MCF 10A (cell line): Measurements from ENCODE around the gene SEC63. TPM values are rescaled to one million over a fixed set of nuclear protein-coding genes. Genes with fewer than 3 reads are reported as not detected.

ENCODE experiments used
- BruUV-seq: library from RNA; stranded (reverse); fragments of 400-500 nt; replicated peaks from 2 replicates; lab custom pipeline; 2021; lab: Mats Ljungman, UMichigan
- CTCF ChIA-PET: fragments of 300-600 bp; sonication (Branson Sonifier 250); formaldehyde crosslinking; extraction: SDS; loops from one replicate; lab custom pipeline; 2021; ENCODE audit warnings: antibody characterized with exemption, inconsistent platforms; lab: Yijun Ruan, JAX
- POLR2A ChIA-PET: fragments of 300-600, 350-650 bp; sonication (Branson Sonifier 250); formaldehyde crosslinking; extraction: SDS; loops from one replicate; lab custom pipeline; 2020; ENCODE audit warnings: antibody characterized with exemption, inconsistent platforms; lab: Yijun Ruan, JAX
- DNase-seq: peaks from one replicate; pipeline ENCODE4 v3.0.0-alpha.2; 2018; ENCODE audit not compliant: unreplicated experiment
- H3K27ac Mint-ChIP-seq: one replicate; pipeline ENCODE4 v1.8.0; 2022; ENCODE audit warnings: mild to moderate bottlenecking, low read depth, mixed read lengths; ENCODE audit not compliant: unreplicated experiment
- H3K27me3 Mint-ChIP-seq: one replicate; pipeline ENCODE4 v1.8.0; 2022; ENCODE audit warnings: mixed read lengths; ENCODE audit not compliant: insufficient read depth, unreplicated experiment
- H3K36me3 Mint-ChIP-seq: one replicate; pipeline ENCODE4 v1.8.0; 2022; ENCODE audit warnings: mild to moderate bottlenecking, moderate library complexity, mixed read lengths; ENCODE audit not compliant: insufficient read depth, unreplicated experiment
- H3K4me1 Mint-ChIP-seq: one replicate; pipeline ENCODE4 v1.8.0; 2022; ENCODE audit warnings: mixed read lengths; ENCODE audit not compliant: insufficient read depth, unreplicated experiment
- H3K4me3 Mint-ChIP-seq: one replicate; pipeline ENCODE4 v1.8.0; 2022; ENCODE audit warnings: mild to moderate bottlenecking, moderate library complexity, mixed read lengths; ENCODE audit not compliant: unreplicated experiment
- H3K9me3 Mint-ChIP-seq: one replicate; pipeline ENCODE4 v1.8.0; 2022; ENCODE audit warnings: mixed read lengths; ENCODE audit not compliant: unreplicated experiment
- CTCF ChIP-seq: fragments of 200-600 bp; IDR thresholded peaks from one replicate; pipeline ENCODE4 v1.8.0; 2022; ENCODE audit warnings: antibody characterized with exemption, mild to moderate bottlenecking; ENCODE audit not compliant: unreplicated experiment
- intact Hi-C: fragments of 100-400 bp; cut with micrococcal nuclease; formaldehyde crosslinking; loops from 2 replicates; pipeline ENCODE4 v1.14.1; 2022
- total RNA-seq: library from RNA; stranded (reverse); gene quantifications from 2 replicates; pipeline ENCODE4 v1.2.3, GENCODE V29; 2022

SEC63 gene
- total RNA-seq, 1 experiment from 2014 or later = 204 TPM

GRCh38 chr6:107840636-107841274 lies 117.3 kb downstream of the SEC63 start:
- POLR2A ChIA-PET = interaction anchor here (0.9 kb wide), 1 partner anchor 20 kb away, joined by 4 read pairs; no protein-coding TSS in a partner anchor
- Mint-ChIP-seq H3K36me3 (no peaks in the 10 kb centered on the region), H3K27me3 (no peaks in the 10 kb centered on the region), H3K4me3 (no peak overlapping the region), H3K27ac (no peak overlapping the region), H3K4me1 (no peaks in the 10 kb centered on the region), H3K9me3 (no peaks in the 10 kb centered on the region)
- BruUV-seq = no TSS peak
- CTCF ChIA-PET = interaction anchor here (0.9 to 1.6 kb wide), 2 partner anchors 26 to 137 kb away, joined by 3 to 4 read pairs; no protein-coding TSS in a partner anchor
- intact Hi-C loops = no loop called here
- no peak for TF ChIP-seq CTCF
- no peak for DNase-seq

- no peak overlapping the region for H3K27ac Mint-ChIP-seq
- no peaks in the 10 kb centered on the region for H3K27me3 Mint-ChIP-seq
- ChIA-PET POLR2A (interaction anchor here (0.6 to 1.3 kb wide), 3 partner anchors 9 to 1090 kb away, joined by 3 to 4 read pairs (median 3); partner anchors contain the start of gene SCML4), CTCF (interaction anchor here (0.6 to 6.9 kb wide), 3 partner anchors 8 to 242 kb away, joined by 3 to 40 read pairs (median 3); no protein-coding TSS in a partner anchor)
- no peaks in the 10 kb centered on the region for H3K4me1 Mint-ChIP-seq
- no peak for TF ChIP-seq CTCF
- DNase-seq = no peak
- H3K36me3 Mint-ChIP-seq = no peaks in the 10 kb centered on the region
- no peaks in the 10 kb centered on the region for H3K9me3 Mint-ChIP-seq
- intact Hi-C loops = no loop called here
- H3K4me3 Mint-ChIP-seq = no peak overlapping the region
- no TSS peak for BruUV-seq
These were observed 124.9 kb downstream of the SEC63 start for GRCh38 chr6:107833136-107833535.

GRCh38 chr6:107832151-107833056 lies 125.6 kb downstream of the SEC63 start:
- no peaks in the 10 kb centered on the region for H3K36me3 Mint-ChIP-seq
- no TSS peak for BruUV-seq
- no peak for TF ChIP-seq CTCF
- H3K4me1 Mint-ChIP-seq = no peaks in the 10 kb centered on the region
- CTCF ChIA-PET = interaction anchor here (0.6 to 6.9 kb wide), 4 partner anchors 16 to 241 kb away, joined by 3 to 40 read pairs (median 8); no protein-coding TSS in a partner anchor
- H3K9me3 Mint-ChIP-seq = no peaks in the 10 kb centered on the region
- POLR2A ChIA-PET = interaction anchor here (0.6 kb wide), 1 partner anchor 1091 kb away, joined by 3 read pairs; no protein-coding TSS in a partner anchor
- H3K27me3 Mint-ChIP-seq = no peaks in the 10 kb centered on the region
- DNase-seq = no peak
- no peak overlapping the region for H3K4me3 Mint-ChIP-seq
- intact Hi-C loops = no loop called here
- no peak overlapping the region for H3K27ac Mint-ChIP-seq

- Mint-ChIP-seq H3K4me3 (no peak overlapping the region), H3K9me3 (no peaks in the 10 kb centered on the region), H3K4me1 (no peaks in the 10 kb centered on the region), H3K36me3 (no peaks in the 10 kb centered on the region), H3K27ac (no peak overlapping the region), H3K27me3 (no peaks in the 10 kb centered on the region)
- ChIA-PET CTCF (interaction anchor here (0.8 to 2.4 kb wide), 3 partner anchors 18 to 20 kb away, joined by 3 to 12 read pairs (median 4); no protein-coding TSS in a partner anchor), POLR2A (no interaction called here)
- intact Hi-C loops = no loop called here
- DNase-seq = no peak
- BruUV-seq = no TSS peak
- no peak for TF ChIP-seq CTCF
These were observed 127.9 kb downstream of the SEC63 start for GRCh38 chr6:107830060-107830459.
